ENCODE measurements around the gene DLG4.

GRCh38 chr17:7224110-7224509 is 4.5 kb upstream of the DLG4 start:
- TF ChIP-seq POLR2A (IDR thresholded peaks at IDR 0.05) (no peak), CTCF (IDR thresholded peaks at IDR 0.05) (no peak)

Data from suprapubic skin (tissue), 3 donors.